Hepatocyte (in vitro differentiated cells): ENCODE measurements around the gene RAB11FIP3. TPM values are rescaled to one million over a fixed set of nuclear protein-coding genes. Genes with fewer than 3 reads are reported as not detected.

ENCODE experiments used
- DNase-seq: peaks from one replicate; pipeline ENCODE4 v3.0.0-alpha.2; 2016; ENCODE audit warnings: low spot score
- H2AFZ ChIP-seq: fragments of 200-600 bp; sonication (generic); 2 replicates; pipeline ENCODE4 v1.6.0; 2016; ENCODE audit warnings: antibody characterized with exemption, mild to moderate bottlenecking
- H3K27ac ChIP-seq: fragments of 200-600 bp; sonication (generic); 2 replicates; pipeline ENCODE4 v1.5.1; 2016; ENCODE audit warnings: mild to moderate bottlenecking
- H3K27me3 ChIP-seq: fragments of 200-600 bp; sonication (generic); 2 replicates; pipeline ENCODE4 v1.6.1; 2016
- H3K36me3 ChIP-seq: fragments of 200-600 bp; sonication (generic); replicated peaks from 2 replicates; pipeline ENCODE4 v1.5.1; 2016; ENCODE audit warnings: low read depth; ENCODE audit not compliant: insufficient read depth
- H3K4me1 ChIP-seq: fragments of 200-600 bp; sonication (generic); 2 replicates; pipeline ENCODE4 v1.5.1; 2016; ENCODE audit warnings: mild to moderate bottlenecking, moderate library complexity; ENCODE audit not compliant: insufficient read depth
- H3K4me2 ChIP-seq: fragments of 200-600 bp; sonication (generic); 2 replicates; pipeline ENCODE4 v1.6.0; 2016
- H3K4me3 ChIP-seq: fragments of 200-600 bp; sonication (generic); 2 replicates; pipeline ENCODE4 v1.5.1; 2016; ENCODE audit warnings: mild to moderate bottlenecking
- H3K79me2 ChIP-seq: fragments of 200-600 bp; sonication (generic); 2 replicates; pipeline ENCODE4 v1.6.0; 2017; ENCODE audit warnings: mild to moderate bottlenecking
- H3K9me2 ChIP-seq: fragments of 200-600 bp; sonication (generic); replicated peaks from 2 replicates; pipeline ENCODE4 v1.6.0; 2017; ENCODE audit warnings: mild to moderate bottlenecking; ENCODE audit not compliant: insufficient read depth
- H3K9me3 ChIP-seq: fragments of 200-600 bp; sonication (generic); 2 replicates; pipeline ENCODE4 v1.5.1; 2016; ENCODE audit warnings: low read depth, mild to moderate bottlenecking
- H4K20me1 ChIP-seq: fragments of 200-600 bp; sonication (generic); 2 replicates; pipeline ENCODE4 v1.6.0; 2016; ENCODE audit warnings: mild to moderate bottlenecking; ENCODE audit not compliant: insufficient read depth, poor library complexity, severe bottlenecking
- CTCF ChIP-seq: fragments of 200-600 bp; sonication (generic); IDR thresholded peaks from 2 replicates; pipeline ENCODE4 v1.5.1; 2016; ENCODE audit warnings: antibody characterized with exemption, mild to moderate bottlenecking; ENCODE audit not compliant: poor library complexity
- EZH2 ChIP-seq: fragments of 200-600 bp; sonication (generic); IDR thresholded peaks from 2 replicates; pipeline ENCODE4 v1.6.1; 2016; ENCODE audit warnings: antibody characterized with exemption, mild to moderate bottlenecking, borderline replicate concordance
- EZH2phosphoT487 ChIP-seq: fragments of 200-600 bp; sonication (generic); IDR thresholded peaks from one replicate; pipeline ENCODE4 v1.6.1; 2018; ENCODE audit warnings: antibody characterized with exemption, mild to moderate bottlenecking, low read depth, moderate library complexity; ENCODE audit not compliant: unreplicated experiment, severe bottlenecking
- WGBS: methylation state at CpG from one replicate; pipeline ENCODE4 v1.1.6; 2016; ENCODE audit warnings: low lambda C conversion rate; ENCODE audit errors: missing lambda C conversion rate; 5-methylcytosine and 5-hydroxymethylcytosine counted together
- polyA plus RNA-seq: library from polyadenylated mRNA; unstranded; fragments of >200 nt; fragmentation: Nextera tagmentation; extraction: Ambion mirVana; gene quantifications from 2 replicates; pipeline ENCODE4 v1.2.1, GENCODE V29; 2016
- total RNA-seq: library from RNA; depleted of rRNA; stranded (reverse); fragments of >200 nt; gene quantifications from 2 replicates; pipeline ENCODE4 v1.2.3, GENCODE V29; 2014

RAB11FIP3 gene
- total and polyA plus RNA-seq, 2 experiments from 2014 or later: 47.3 to 72.8 TPM

DNA sequence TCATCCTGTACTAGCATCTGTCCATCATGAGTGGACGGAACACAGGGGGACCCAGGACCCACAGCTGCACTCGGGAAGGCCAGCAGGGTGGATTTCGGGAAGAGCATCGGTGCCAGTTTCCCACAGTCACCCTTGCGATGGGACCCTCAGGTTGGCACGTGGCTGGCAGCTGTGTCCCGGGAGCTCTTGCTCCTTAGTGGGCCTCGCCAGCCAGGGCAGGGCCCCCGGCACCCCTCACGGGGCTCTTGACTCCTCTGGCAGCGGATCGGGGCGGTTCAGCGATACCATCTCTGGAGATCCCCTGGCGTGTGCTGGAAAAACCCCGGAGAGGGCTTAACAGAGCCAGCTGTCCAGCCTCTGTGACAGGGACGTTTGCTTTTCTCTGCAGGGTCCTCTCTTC lies 111.3 kb downstream of the RAB11FIP3 start:
- H3K27me3 ChIP-seq: no peaks in the 10 kb centered on the region
- H3K79me2 ChIP-seq: peaks cover 92% of the 10 kb centered on the region
- H3K36me3 ChIP-seq: no peaks in the 10 kb centered on the region
- H3K4me1 ChIP-seq: peaks cover 22% of the 10 kb centered on the region
- 96% methylated on average over 17 of the region's 17 CpGs for WGBS
- H3K9me2 ChIP-seq: no peaks in the 10 kb centered on the region
- H3K9me3 ChIP-seq: no peaks in the 10 kb centered on the region
- H2AFZ ChIP-seq: no peak overlapping the region
- TF ChIP-seq CTCF (no peak), EZH2 (no peak), EZH2phosphoT487 (no peak)
- H3K27ac ChIP-seq: no peak overlapping the region
- no peak for DNase-seq
- H3K4me3 ChIP-seq: no peak overlapping the region
- peaks cover 18% of the 10 kb centered on the region for H4K20me1 ChIP-seq
- H3K4me2 ChIP-seq: no peak overlapping the region

- Histone ChIP-seq H3K4me1 (peaks cover 22% of the 10 kb centered on the region), H3K4me3 (no peak overlapping the region), H3K9me2 (no peaks in the 10 kb centered on the region), H3K27me3 (no peaks in the 10 kb centered on the region), H3K9me3 (no peaks in the 10 kb centered on the region), H2AFZ (no peak overlapping the region), H3K27ac (no peak overlapping the region), H3K4me2 (no peak overlapping the region), H3K79me2 (peaks cover 88% of the 10 kb centered on the region), H4K20me1 (peaks cover 22% of the 10 kb centered on the region), H3K36me3 (no peaks in the 10 kb centered on the region)
- WGBS: 97% methylated on average over 56 of the region's 60 CpGs
- TF ChIP-seq EZH2 (no peak), CTCF (peak; percentile 4)
- no peak for DNase-seq
These were observed 112.2 kb downstream of the RAB11FIP3 start for GRCh38 chr16:537415-538335.

DNA sequence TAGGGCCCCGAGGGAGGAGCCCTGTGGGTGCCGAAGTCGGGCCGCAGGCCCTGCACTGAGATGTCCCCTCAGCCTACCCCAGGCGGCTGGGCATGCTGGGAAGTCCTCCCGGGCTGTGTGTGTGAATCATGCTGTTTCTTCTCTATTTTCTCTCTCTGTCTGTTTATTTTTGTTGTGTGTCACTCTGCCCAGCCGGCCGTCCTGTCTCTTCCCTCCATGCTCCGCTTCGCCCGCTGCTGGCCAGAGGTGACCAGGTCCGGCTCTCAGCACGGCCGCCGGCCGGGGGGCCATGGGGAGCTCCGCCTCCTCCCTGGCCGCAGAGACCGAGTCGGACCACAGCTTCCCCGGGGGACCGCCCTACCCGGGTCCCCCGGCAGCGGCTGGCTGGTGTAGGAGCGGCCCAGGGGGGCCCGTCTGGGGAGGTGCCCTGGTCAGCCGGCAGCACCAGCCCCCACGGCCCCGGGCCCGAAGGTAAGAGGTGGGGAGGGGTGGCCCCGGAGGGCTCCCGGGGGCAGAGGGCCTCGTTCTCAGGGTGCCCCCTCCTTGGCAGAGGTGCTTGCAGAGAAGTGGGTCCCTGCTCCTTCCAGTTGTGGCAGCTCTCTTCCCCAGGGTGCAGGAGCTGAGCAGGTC lies 114.6 kb downstream of the RAB11FIP3 start:
- Histone ChIP-seq H4K20me1 (peaks cover 17% of the 10 kb centered on the region), H3K27me3 (no peaks in the 10 kb centered on the region), H3K4me2 (no peak overlapping the region), H3K4me3 (no peak overlapping the region), H3K9me3 (no peaks in the 10 kb centered on the region), H3K36me3 (no peaks in the 10 kb centered on the region), H3K9me2 (no peaks in the 10 kb centered on the region), H2AFZ (no peak overlapping the region), H3K4me1 (peaks cover 17% of the 10 kb centered on the region), H3K79me2 (peaks cover 87% of the 10 kb centered on the region), H3K27ac (no peak overlapping the region)
- WGBS: 96% methylated on average over 30 of the region's 34 CpGs
- no peak for DNase-seq
- TF ChIP-seq CTCF: no peak
- TF ChIP-seq EZH2: no peak
- TF ChIP-seq EZH2phosphoT487: no peak
